HAP-1 (cell line): ENCODE measurements around the gene PLSCR3.
A peak's percentile ranks its signal among the peaks of the same experiment; 100 is the strongest.

Experiments
- DNase-seq, 2 experiments: peaks; one replicate each; pipeline ENCODE4 v3.0.0-alpha.2; 2016 to 2020; ENCODE audit warnings: low spot score in 2 of 2
- H3K27me3 ChIP-seq: fragments of 250-450 bp; sonication (Bioruptor Pico); 2 replicates; pipeline ENCODE4 v1.5.1; 2020; ENCODE audit warnings: low read depth, mild to moderate bottlenecking, moderate library complexity
- H3K36me3 ChIP-seq: fragments of 250-450 bp; sonication (Bioruptor Pico); replicated peaks from 2 replicates; pipeline ENCODE4 v1.5.1; 2020; ENCODE audit warnings: mild to moderate bottlenecking
- H3K4me1 ChIP-seq: fragments of 250-450 bp; sonication (Bioruptor Pico); 2 replicates; pipeline ENCODE4 v1.5.1; 2020; ENCODE audit warnings: mild to moderate bottlenecking
- H3K4me3 ChIP-seq: fragments of 250-450 bp; sonication (Bioruptor Pico); 2 replicates; pipeline ENCODE4 v1.5.1; 2020; ENCODE audit warnings: mild to moderate bottlenecking, moderate library complexity
- H3K9me3 ChIP-seq: fragments of 250-450 bp; sonication (Bioruptor Pico); 2 replicates; pipeline ENCODE4 v1.5.1; 2020; ENCODE audit warnings: mild to moderate bottlenecking, moderate library complexity
- in situ Hi-C: fragments of 300-500 bp; cut with MboI; formaldehyde crosslinking; loops from 3 replicates; pipeline ENCODE4 v1.14.3; 2020; ENCODE audit warnings: low sequenced_read_pairs, inconsistent platforms, mixed read lengths

Gene PLSCR3

GRCh38 chr17:7394452-7395191 lies at the start of gene PLSCR3:
TSS of gene PLSCR3 (minus strand) at chr17:7394525. CDS start at chr17:7394110, 415 bp downstream.
- no peaks in the 10 kb centered on the region for H3K27me3 ChIP-seq
- in situ Hi-C loops = no loop called here
- peak; percentile 83 to 93 for DNase-seq

GRCh38 chr17:7443499-7444485 lies 49.5 kb upstream of the PLSCR3 start:
- H3K4me3 ChIP-seq = no peak overlapping the region
- no peaks in the 10 kb centered on the region for H3K4me1 ChIP-seq
- H3K27me3 ChIP-seq = no peaks in the 10 kb centered on the region
- DNase-seq = no peak
- H3K9me3 ChIP-seq = no peaks in the 10 kb centered on the region
- in situ Hi-C loops = no loop called here
- H3K36me3 ChIP-seq = no peaks in the 10 kb centered on the region

More at GRCh38 chr17:7394452-7395191, at the start of gene PLSCR3:
- Histone ChIP-seq H3K4me1 (peaks cover 6% of the 10 kb centered on the region), H3K4me3 (peak within 1 kb of the TSS; percentile 61), H3K36me3 (no peaks in the 10 kb centered on the region; the same call in 1 of the 2 replicates), H3K9me3 (no peaks in the 10 kb centered on the region)

DNA sequence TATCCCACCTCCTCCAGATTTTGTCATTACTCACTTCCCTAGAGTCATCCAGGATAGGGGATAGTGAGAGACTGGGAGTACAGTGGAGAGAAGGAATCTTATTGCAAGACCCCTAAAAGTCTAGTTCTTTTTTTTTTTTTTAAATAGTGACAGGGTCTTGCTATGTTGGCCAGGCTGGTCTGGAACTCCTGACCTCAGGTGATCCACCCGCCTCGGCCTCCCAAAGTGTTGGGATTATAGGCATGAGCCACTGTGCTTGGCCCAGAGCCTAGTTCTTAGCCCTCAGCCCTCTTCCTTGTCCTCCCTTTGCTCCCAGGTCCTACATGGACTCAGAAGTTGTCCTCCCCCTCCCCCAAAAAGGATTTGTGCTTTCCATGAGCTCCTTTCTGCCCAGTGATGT lies 47.8 kb upstream of the PLSCR3 start:
- in situ Hi-C loops = no loop called here

DNA sequence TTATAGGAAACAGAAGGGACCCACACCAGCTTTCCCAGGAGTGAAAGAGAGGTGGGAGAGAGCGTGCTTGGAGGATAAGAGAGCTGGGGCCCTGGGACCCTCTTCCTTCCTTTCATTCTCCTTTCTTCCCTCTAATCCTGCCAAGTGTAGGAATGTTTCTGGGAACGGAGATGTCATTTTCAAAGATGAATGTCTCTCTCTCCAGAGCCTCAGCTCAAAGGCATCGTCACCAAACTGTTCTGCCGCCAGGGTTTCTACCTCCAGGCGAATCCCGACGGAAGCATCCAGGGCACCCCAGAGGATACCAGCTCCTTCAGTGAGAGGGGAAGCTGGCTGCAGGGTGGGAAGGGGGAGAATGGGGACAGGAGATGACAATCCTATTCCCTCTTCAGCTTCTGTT lies 46.9 kb upstream of the PLSCR3 start:
- Histone ChIP-seq H3K4me3 (no peak overlapping the region), H3K4me1 (peaks cover 11% of the 10 kb centered on the region), H3K9me3 (no peaks in the 10 kb centered on the region), H3K27me3 (no peaks in the 10 kb centered on the region; the same call in 1 of the 2 replicates), H3K36me3 (no peaks in the 10 kb centered on the region)
- in situ Hi-C loops = no loop called here
- no peak for DNase-seq

More for the DNA sequence above, 47.8 kb upstream of the PLSCR3 start:
- Histone ChIP-seq H3K4me1 (peaks cover 7% of the 10 kb centered on the region), H3K4me3 (no peak overlapping the region), H3K27me3 (no peaks in the 10 kb centered on the region; the same call in 1 of the 2 replicates), H3K9me3 (no peaks in the 10 kb centered on the region), H3K36me3 (no peaks in the 10 kb centered on the region)
- DNase-seq = no peak

DNA sequence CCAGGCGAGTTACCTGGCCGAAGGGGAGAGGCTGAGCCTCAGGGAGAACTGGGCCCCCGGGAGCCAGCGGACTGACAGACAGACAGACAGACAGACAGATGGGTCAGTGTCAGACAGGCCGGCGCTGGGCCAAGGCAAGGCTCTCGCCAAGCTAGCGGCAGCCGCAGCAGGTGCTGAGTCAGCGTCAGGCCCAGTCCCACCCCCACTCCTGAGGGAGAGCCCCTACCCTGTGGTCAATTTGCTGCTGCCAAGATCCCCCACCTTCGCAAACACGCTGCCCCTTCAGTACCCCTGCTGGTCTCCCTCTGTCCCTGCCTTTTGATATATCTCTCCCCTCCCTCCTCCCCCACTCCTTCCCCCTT lies 46.5 kb upstream of the PLSCR3 start:
- in situ Hi-C loops = no loop called here
- H3K4me1 ChIP-seq = peaks cover 11% of the 10 kb centered on the region
- H3K36me3 ChIP-seq = no peaks in the 10 kb centered on the region
- no peaks in the 10 kb centered on the region for H3K9me3 ChIP-seq
- H3K27me3 ChIP-seq = no peaks in the 10 kb centered on the region; the same call in 1 of the 2 replicates
- H3K4me3 ChIP-seq = no peak overlapping the region
- no peak for DNase-seq

- Histone ChIP-seq H3K36me3 (no peaks in the 10 kb centered on the region), H3K4me1 (peaks cover 11% of the 10 kb centered on the region), H3K9me3 (no peaks in the 10 kb centered on the region), H3K27me3 (no peaks in the 10 kb centered on the region; the same call in 1 of the 2 replicates), H3K4me3 (no peak overlapping the region)
- in situ Hi-C loops = no loop called here
- peak in 1 of 2 experiments; percentile 31 for DNase-seq
Measured at GRCh38 chr17:7440113-7440833, 45.9 kb upstream of the PLSCR3 start.

GRCh38 chr17:7439462-7440112 lies 45.3 kb upstream of the PLSCR3 start, which contains the start of gene FGF11:
TSS of gene FGF11 (plus strand) at chr17:7439512. CDS start at chr17:7439621, 109 bp downstream.
- peaks cover 11% of the 10 kb centered on the region for H3K4me1 ChIP-seq
- in situ Hi-C loops = no loop called here

DNA sequence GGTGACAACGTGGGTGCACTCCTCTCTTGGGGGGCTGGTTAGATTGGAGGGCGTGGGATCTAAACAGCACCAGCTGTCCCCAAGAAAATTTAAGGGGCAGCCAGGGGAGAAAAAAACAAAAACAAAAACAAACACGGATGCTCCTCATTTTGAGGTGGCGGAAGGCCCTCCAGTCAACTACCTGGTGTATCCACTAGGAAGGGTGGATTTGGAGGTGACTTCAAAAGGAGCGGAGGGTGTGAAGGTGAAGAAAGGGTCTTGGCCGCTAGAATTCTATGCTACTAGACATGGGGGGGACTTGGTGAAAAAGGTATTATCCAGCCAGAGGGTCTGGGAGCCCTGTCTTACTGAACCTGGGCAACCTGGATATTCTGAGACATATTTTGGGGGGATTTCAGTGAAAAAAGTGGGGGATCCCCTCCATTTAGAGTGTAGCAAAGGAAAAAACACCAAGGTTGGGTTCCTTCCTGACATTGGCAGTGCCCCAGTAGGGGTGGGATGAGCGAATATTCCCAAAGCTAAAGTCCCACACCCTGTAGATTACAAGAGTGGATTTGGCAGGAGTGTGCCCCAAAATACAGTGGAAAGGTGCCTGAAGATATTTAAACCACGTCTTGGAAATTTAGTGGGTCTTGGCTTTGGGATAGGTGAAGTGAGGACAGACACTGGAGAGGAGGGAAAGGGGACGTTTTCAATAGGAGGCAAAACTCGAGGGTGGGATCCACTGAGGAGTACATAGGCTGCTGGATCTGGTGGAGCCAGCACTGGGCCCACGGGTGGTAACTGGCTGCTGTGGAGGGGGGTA lies 44.5 kb upstream of the PLSCR3 start:
- no peak for DNase-seq
- peak overlapping the region; percentile 29 for H3K4me3 ChIP-seq
- in situ Hi-C loops = no loop called here
- H3K9me3 ChIP-seq = no peaks in the 10 kb centered on the region
- H3K4me1 ChIP-seq = peaks cover 11% of the 10 kb centered on the region
- no peaks in the 10 kb centered on the region; the same call in 1 of the 2 replicates for H3K27me3 ChIP-seq
- H3K36me3 ChIP-seq = no peaks in the 10 kb centered on the region

More at GRCh38 chr17:7439462-7440112, 45.3 kb upstream of the PLSCR3 start, which contains the start of gene FGF11:
- Histone ChIP-seq H3K27me3 (no peaks in the 10 kb centered on the region; the same call in 1 of the 2 replicates), H3K36me3 (no peaks in the 10 kb centered on the region), H3K4me3 (peak within 1 kb of the TSS; percentile 29), H3K9me3 (no peaks in the 10 kb centered on the region)
- DNase-seq = no peak

DNA sequence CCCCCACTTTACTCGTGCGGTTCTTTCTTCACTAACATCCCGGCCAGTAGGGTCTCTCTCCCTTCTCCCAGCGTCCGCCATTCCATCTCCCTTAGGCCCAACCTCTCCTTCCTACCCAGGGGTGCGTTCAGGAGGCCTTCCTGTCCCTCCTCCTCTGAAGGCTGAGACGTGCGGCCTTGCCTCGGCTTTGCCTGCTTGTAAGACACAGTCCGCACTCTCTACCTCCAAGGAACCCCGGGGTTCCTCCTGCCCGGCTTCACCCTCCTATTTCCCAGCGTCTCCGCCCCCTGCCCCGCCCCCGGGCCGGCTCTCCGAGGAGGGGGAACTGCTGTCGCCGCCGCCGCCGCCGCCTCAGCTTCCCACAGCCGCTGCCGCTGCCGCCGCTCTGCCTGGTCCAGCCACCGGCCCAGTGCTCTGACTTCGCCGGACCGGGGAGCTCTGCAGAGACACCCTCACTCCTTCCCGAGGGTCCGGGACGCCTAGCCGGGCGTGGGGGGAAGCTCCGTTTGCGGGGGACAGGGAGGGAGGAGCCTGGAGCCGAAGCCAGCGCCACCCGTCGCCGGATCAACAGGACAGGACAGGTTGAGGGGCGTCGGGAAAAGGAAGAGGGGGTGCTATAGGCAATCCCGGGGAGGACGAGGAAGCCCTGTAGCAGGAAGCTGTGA lies 43.8 kb upstream of the PLSCR3 start:
- H3K4me3 ChIP-seq = peak overlapping the region; percentile 29
- peaks cover 11% of the 10 kb centered on the region for H3K4me1 ChIP-seq
- DNase-seq = peak in 1 of 2 experiments; percentile 77
- in situ Hi-C loops = no loop called here
- H3K36me3 ChIP-seq = no peaks in the 10 kb centered on the region
- H3K27me3 ChIP-seq = no peaks in the 10 kb centered on the region; the same call in 1 of the 2 replicates
- no peaks in the 10 kb centered on the region for H3K9me3 ChIP-seq

- H3K36me3 ChIP-seq = no peaks in the 10 kb centered on the region
- in situ Hi-C loops = no loop called here
- no peaks in the 10 kb centered on the region; the same call in 1 of the 2 replicates for H3K27me3 ChIP-seq
- H3K4me3 ChIP-seq = peak overlapping the region; percentile 22
- no peak for DNase-seq
- peaks cover 11% of the 10 kb centered on the region for H3K4me1 ChIP-seq
- H3K9me3 ChIP-seq = no peaks in the 10 kb centered on the region
Measured at GRCh38 chr17:7437369-7437863, 43.1 kb upstream of the PLSCR3 start.

- H3K4me1 ChIP-seq = peaks cover 11% of the 10 kb centered on the region
- DNase-seq = peak; percentile 82 to 84
- H3K27me3 ChIP-seq = no peaks in the 10 kb centered on the region; the same call in 1 of the 2 replicates
- no peaks in the 10 kb centered on the region for H3K36me3 ChIP-seq
- peak overlapping the region; percentile 22 for H3K4me3 ChIP-seq
- in situ Hi-C loops = no loop called here
- no peaks in the 10 kb centered on the region for H3K9me3 ChIP-seq
Measured at GRCh38 chr17:7436556-7437368, 42.4 kb upstream of the PLSCR3 start.
